ENCODE measurements around the gene SEC14L6.

The SEC14L6 gene

DNA sequence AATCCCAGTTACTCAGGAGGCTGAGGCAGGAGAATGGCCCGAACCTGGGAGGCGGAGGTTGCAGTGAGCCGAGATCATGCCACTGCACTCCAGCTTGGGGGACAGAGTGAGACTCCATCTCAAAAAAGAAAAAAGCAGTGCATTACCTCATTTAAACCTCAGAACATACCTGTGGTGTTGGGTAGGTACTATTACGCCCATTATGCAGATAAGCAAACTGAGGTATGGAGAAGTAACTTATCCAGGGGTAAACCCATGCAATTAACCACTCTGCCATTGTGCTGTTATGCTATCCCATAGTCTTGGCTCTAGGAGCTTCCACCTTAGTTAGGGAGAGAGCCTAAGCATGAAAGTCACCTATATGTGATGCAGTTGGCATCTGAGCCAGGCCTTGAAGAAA is 72.4 kb downstream of the SEC14L6 start:
- H3K4me3 ChIP-seq (replicated peaks; ENCODE audit: insufficient read depth, low read length), result no peak overlapping the region
- TF ChIP-seq, protein P1, sequence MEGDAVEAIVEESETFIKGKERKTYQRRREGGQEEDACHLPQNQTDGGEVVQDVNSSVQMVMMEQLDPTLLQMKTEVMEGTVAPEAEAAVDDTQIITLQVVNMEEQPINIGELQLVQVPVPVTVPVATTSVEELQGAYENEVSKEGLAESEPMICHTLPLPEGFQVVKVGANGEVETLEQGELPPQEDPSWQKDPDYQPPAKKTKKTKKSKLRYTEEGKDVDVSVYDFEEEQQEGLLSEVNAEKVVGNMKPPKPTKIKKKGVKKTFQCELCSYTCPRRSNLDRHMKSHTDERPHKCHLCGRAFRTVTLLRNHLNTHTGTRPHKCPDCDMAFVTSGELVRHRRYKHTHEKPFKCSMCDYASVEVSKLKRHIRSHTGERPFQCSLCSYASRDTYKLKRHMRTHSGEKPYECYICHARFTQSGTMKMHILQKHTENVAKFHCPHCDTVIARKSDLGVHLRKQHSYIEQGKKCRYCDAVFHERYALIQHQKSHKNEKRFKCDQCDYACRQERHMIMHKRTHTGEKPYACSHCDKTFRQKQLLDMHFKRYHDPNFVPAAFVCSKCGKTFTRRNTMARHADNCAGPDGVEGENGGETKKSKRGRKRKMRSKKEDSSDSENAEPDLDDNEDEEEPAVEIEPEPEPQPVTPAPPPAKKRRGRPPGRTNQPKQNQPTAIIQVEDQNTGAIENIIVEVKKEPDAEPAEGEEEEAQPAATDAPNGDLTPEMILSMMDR (IDR thresholded peaks at IDR 0.05; ENCODE audit: insufficient read depth, low read length), result no peak
- TF ChIP-seq, protein P2, sequence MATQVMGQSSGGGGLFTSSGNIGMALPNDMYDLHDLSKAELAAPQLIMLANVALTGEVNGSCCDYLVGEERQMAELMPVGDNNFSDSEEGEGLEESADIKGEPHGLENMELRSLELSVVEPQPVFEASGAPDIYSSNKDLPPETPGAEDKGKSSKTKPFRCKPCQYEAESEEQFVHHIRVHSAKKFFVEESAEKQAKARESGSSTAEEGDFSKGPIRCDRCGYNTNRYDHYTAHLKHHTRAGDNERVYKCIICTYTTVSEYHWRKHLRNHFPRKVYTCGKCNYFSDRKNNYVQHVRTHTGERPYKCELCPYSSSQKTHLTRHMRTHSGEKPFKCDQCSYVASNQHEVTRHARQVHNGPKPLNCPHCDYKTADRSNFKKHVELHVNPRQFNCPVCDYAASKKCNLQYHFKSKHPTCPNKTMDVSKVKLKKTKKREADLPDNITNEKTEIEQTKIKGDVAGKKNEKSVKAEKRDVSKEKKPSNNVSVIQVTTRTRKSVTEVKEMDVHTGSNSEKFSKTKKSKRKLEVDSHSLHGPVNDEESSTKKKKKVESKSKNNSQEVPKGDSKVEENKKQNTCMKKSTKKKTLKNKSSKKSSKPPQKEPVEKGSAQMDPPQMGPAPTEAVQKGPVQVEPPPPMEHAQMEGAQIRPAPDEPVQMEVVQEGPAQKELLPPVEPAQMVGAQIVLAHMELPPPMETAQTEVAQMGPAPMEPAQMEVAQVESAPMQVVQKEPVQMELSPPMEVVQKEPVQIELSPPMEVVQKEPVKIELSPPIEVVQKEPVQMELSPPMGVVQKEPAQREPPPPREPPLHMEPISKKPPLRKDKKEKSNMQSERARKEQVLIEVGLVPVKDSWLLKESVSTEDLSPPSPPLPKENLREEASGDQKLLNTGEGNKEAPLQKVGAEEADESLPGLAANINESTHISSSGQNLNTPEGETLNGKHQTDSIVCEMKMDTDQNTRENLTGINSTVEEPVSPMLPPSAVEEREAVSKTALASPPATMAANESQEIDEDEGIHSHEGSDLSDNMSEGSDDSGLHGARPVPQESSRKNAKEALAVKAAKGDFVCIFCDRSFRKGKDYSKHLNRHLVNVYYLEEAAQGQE (IDR thresholded peaks at IDR 0.05; ENCODE audit: insufficient replicate concordance, low read depth), result no peak
- TF ChIP-seq GABPA (IDR thresholded peaks at IDR 0.05; ENCODE audit: low read depth) (no peak), SPI1 (IDR thresholded peaks at IDR 0.05; ENCODE audit: borderline replicate concordance, low read depth) (no peak), POLR2AphosphoS5 (IDR thresholded peaks at IDR 0.05; ENCODE audit: low read depth) (no peak)
- H3K27me3 ChIP-seq (ENCODE audit: insufficient read depth, poor library complexity, severe bottlenecking), result peaks cover 13% of the 10 kb centered on the region
- DNase-seq (ENCODE audit: low read depth in 1 of 2, low spot score in 1 of 2), result no peak
- no peak overlapping the region for H3K27ac ChIP-seq (replicated peaks)

GRCh38 chr22:30472994-30473720 is 73.4 kb downstream of the SEC14L6 start:
- Histone ChIP-seq H3K27me3 (ENCODE audit: insufficient read depth, poor library complexity, severe bottlenecking) (peaks cover 11% of the 10 kb centered on the region), H3K4me3 (replicated peaks; ENCODE audit: insufficient read depth, low read length) (no peak overlapping the region), H3K27ac (replicated peaks) (no peak overlapping the region)
- DNase-seq (ENCODE audit: low read depth in 1 of 2, low spot score in 1 of 2), result no peak
- TF ChIP-seq, protein P1 (IDR thresholded peaks at IDR 0.05; ENCODE audit: insufficient read depth, low read length), result no peak
- TF ChIP-seq, protein P2 (IDR thresholded peaks at IDR 0.05; ENCODE audit: insufficient replicate concordance, low read depth), result no peak
- TF ChIP-seq GABPA (IDR thresholded peaks at IDR 0.05; ENCODE audit: low read depth) (no peak), POLR2AphosphoS5 (IDR thresholded peaks at IDR 0.05; ENCODE audit: low read depth) (no peak), SPI1 (IDR thresholded peaks at IDR 0.05; ENCODE audit: borderline replicate concordance, low read depth) (no peak)
